ENCODE measurements around the gene SIM1. TPM values are rescaled to one million over a fixed set of nuclear protein-coding genes. Genes with fewer than 3 reads are reported as not detected.
"Not testable (repeated sequence)": the region's sequence is repeated elsewhere in the genome, so short reads cannot be mapped to it uniquely, and the experiment has no call there.

Gene SIM1
- polyA plus RNA-seq, 3 donors: 0.22 to 0.93 TPM; not detected in 1

DNA sequence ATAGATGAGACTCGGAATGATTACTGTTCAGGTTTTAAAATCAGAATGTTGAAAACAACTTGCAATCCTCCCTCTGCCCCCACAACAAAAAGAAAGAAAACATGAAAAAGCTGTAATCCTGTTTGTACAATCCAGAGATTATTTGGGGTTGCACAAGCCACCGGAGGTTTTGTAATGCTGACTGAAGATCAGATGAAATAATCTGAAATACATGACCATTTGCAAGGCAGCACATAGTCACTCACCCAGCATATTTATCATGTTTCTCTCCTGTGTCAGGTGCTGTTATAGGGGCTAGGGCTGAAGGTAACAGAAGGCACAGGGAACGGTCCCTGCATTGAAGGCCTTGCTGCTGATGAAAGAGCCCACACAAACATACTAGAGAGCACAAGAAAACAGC lies 85.3 kb downstream of the SIM1 start:
- WGBS, 3 donors: 75 to 79% (median 78%) methylated on average over 3 of the region's 3 CpGs
- no peak overlapping the region for H3K27ac ChIP-seq (ENCODE audit: low read depth, low read length)

GRCh38 chr6:100378576-100378975 lies 86.1 kb downstream of the SIM1 start:
- WGBS, 3 donors: 71 to 90% (median 74%) methylated on average over 2 of the region's 2 CpGs
- no peak overlapping the region for H3K27ac ChIP-seq (ENCODE audit: low read depth, low read length)

DNA sequence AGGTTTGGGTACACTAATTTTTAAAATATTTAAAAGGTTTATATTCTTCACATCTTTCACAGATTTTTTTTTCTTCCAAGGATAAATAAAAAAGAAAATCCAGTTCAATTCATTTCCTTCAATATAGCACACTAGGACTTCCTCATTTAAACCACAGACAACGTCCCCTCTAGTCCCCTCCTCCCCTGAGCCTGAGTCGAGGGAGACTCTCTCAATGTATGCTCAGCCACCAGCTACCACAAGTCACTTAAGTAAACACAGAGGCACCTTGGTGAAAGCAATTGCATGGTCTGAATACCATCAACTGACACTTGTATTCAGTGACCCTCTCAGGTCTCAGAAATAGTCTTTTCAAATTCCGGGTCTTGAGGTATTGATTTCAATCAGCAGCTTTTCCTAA lies 88.6 kb downstream of the SIM1 start:
- no peak overlapping the region for H3K27ac ChIP-seq (ENCODE audit: low read depth, low read length)
- WGBS, 3 donors: 21 to 60% (median 29%) methylated on average over 3 of the region's 3 CpGs

DNA sequence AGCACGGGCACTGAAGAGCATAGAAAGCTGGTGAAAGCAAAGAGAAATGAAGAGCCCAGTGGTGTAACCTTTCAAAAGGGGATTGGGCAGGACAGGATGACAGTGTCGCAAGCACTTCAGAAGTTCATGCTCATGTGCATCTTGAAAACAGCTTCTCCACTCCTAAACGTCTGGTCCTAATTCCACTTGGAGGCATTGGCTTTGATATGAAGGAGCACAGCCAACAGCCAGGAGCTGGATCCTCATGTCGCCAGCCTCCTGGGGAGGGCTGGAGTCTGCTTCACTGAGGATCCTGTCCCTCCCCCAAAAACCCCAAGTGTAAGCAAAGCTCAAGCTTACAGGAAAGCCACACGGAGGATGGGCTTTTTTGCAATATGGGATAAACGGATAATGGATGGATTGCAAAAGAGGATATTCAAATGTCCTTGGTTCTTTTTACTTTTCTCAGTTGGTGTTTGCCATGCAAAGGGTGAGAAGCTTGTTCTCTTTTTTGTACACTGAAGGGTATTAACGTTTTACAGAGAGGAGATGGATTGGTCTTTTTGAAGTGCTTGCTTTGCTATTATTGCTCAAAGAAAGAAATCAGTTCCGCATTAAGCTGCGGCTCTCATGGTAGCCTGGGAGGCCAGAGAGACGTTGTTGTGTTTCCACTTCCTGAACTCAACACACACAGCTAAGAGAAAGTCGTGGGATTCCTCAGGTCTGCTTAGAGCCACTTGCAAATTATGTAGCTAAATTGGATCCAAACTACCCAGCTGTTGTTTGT lies 92.2 kb downstream of the SIM1 start:
- no peak overlapping the region for H3K27ac ChIP-seq (ENCODE audit: low read depth, low read length)
- 50 to 75% (median 53%) methylated on average over 11 of the region's 11 CpGs for WGBS, 3 donors

DNA sequence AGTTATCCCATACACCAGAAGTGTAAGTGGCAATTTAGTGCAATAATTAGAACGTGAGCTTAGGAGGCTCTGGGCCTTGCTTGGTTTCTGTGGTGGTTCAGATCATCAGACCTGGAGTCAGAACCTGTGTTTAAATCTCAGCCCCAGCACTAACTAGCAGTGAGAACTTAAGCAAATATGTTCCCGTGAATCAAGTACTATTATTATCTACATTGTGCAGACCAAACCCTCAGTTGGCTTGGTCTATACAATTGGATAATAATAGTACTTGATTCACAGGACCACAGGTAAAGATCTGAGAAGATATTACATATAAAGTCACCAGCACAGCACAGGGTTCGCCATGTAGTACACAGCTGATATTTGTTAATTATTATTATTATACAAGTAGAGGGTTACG lies 93.1 kb downstream of the SIM1 start:
- 90 to 94% (median 93%) methylated on average over 4 of the region's 4 CpGs for WGBS, 3 donors
- no peak overlapping the region for H3K27ac ChIP-seq (ENCODE audit: low read depth, low read length)

DNA sequence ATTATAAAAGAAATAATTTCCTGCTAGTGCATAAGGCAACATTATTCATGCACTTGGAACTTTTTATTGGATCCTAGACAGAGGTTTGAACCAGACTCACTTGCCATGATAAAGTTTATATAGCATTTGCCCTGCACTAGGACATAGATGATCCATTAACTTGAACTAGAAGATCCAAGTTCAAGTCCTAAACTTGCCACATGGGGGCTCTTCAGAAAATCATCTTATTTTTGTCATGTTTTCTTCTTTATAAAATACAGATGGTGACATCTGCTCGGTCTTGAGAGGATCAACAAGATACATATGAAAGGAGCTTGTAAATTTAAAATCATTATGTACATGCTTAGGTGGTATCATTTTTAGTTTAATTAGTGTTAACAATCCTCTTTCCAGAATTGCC lies 94.5 kb downstream of the SIM1 start:
- WGBS, 3 donors: 47 to 83% (median 67%) methylated on average over 1 of the region's 1 CpG
- no peak overlapping the region for H3K27ac ChIP-seq (ENCODE audit: low read depth, low read length)

GRCh38 chr6:100366419-100366818 lies 98.3 kb downstream of the SIM1 start:
- H3K27ac ChIP-seq (ENCODE audit: low read depth, low read length): no peak overlapping the region
- 76 to 90% (median 83%) methylated on average over 5 of the region's 5 CpGs for WGBS, 3 donors

- WGBS, 3 donors: 41 to 49% (median 43%) methylated on average over 1 of the region's 1 CpG
These were observed 101.1 kb downstream of the SIM1 start for GRCh38 chr6:100363651-100364050.

GRCh38 chr6:100354736-100355641 lies 109.7 kb downstream of the SIM1 start:
- WGBS, 3 donors: 67 to 74% (median 69%) methylated on average over 32 to 34 of the region's 35 CpGs
- not testable (repeated sequence) for H3K27ac ChIP-seq (ENCODE audit: low read depth, low read length)

More at GRCh38 chr6:100363651-100364050, 101.1 kb downstream of the SIM1 start:
- no peak overlapping the region for H3K27ac ChIP-seq (ENCODE audit: low read depth, low read length)

- 78 to 84% (median 79%) methylated on average over 8 of the region's 8 CpGs for WGBS, 3 donors
- H3K27ac ChIP-seq (ENCODE audit: low read depth, low read length): no peak overlapping the region
These were observed 111.3 kb downstream of the SIM1 start for GRCh38 chr6:100353276-100354015.

DNA sequence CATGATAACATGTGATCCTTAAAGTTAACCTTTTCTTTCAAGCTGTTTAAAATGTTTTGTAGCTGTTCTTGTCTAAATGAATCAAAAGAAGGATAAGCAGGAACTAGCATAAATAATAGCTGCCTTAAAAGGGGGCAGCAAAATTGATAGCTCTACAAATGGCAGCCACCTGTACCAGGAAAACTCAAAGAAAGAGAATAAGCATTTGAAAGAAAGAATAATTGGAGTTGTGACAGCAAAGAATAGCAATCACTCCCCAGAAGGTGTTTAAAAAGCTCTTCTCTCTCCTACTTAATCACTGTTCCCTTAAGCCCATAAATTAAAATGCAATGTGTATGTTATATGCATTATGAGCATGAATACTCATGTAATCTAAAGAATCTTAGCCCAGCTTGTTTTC lies 114.6 kb downstream of the SIM1 start:
- H3K27ac ChIP-seq (ENCODE audit: low read depth, low read length): no peak overlapping the region

DNA sequence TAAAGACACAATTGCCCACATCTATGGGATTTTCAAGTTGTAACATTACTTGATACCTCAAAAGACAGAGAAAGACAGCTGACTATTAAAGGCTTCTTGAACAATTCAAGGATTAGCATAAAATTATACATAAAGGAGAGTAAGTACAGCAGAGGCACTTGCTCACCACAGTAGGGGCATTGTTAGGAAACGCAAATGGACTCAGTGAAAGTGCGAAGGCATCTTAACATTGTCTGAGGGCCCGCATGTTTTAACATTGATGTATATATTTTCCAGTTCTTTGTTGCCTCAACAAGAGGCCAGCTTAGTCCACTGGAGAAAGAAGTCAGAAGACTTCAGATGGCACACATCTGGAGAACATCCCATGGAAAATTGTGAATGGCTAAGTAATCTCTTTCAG lies 115.4 kb downstream of the SIM1 start:
- 87 to 95% (median 91%) methylated on average over 3 of the region's 3 CpGs for WGBS, 3 donors
- H3K27ac ChIP-seq (ENCODE audit: low read depth, low read length): no peak overlapping the region

- no peak overlapping the region for H3K27ac ChIP-seq (ENCODE audit: low read depth, low read length)
- WGBS, 3 donors: 48 to 79% (median 49%) methylated on average over 4 of the region's 4 CpGs
These were observed 116.7 kb downstream of the SIM1 start for GRCh38 chr6:100347901-100348550.

DNA sequence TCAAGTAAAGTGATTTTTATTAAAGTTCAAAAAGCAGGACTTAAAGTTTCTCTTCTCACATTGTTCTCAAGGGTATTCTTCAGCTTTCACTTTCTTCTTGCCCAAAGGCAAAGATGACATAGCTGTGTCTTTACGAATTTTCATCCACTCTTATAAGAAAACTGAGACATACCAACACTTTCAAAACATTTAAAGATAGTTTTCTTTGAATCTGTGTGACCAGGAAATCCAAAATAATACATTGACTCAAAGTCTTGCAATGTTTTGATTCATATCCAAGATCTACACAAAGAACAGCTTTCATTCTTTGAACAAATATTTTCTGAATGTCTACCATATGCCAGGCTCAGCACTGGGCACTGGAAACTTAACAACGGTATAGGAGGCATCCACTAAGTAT lies 117.9 kb downstream of the SIM1 start:
- WGBS, 3 donors: 53 to 72% (median 65%) methylated on average over 2 of the region's 2 CpGs
- no peak overlapping the region for H3K27ac ChIP-seq (ENCODE audit: low read depth, low read length)

GRCh38 chr6:100346203-100346602 lies 118.5 kb downstream of the SIM1 start:
- WGBS, 3 donors: 20 to 69% (median 58%) methylated on average over 2 of the region's 2 CpGs

DNA sequence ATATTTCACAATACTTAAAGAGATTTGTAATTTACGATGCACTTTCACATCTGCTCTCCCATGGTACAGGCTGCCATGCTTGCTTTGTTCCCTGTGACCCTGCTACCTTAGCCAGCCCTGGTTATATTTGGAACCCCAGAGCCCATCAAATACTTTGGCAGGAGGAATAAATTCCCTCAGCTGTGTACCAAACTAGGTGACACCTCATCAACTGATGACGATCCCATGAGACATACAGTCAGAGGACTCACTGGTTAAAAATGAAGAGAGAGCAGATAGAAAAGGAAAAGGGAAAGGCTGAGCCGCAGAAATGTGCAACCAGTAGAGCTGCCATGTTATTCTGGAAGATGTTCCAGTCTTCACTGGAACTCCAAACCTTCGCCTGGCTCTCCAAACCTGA lies 120.0 kb downstream of the SIM1 start:
- H3K27ac ChIP-seq (ENCODE audit: low read depth, low read length): no peak overlapping the region
- 85 to 88% (median 88%) methylated on average over 4 of the region's 4 CpGs for WGBS, 3 donors

More at GRCh38 chr6:100346203-100346602, 118.5 kb downstream of the SIM1 start:
- H3K27ac ChIP-seq (ENCODE audit: low read depth, low read length): no peak overlapping the region

DNA sequence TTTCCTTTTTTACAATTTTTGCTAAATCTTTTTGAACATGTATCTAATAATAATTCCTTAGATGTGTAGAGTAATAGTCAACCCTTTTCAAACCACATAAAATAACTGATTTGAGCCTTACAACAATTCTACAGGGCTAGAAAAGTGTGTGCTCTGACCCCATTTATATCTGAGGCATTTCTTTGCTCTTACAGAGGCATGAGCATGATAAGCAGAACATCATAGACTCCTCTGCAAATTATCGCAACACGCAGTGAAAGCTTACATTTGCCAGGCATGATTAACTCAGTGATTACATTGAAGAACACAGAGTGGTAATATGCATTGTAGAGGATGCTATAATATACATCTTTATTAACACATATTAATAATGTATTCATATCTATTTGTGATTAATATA lies 120.4 kb downstream of the SIM1 start:
- WGBS, 3 donors: 84 to 89% (median 88%) methylated on average over 2 of the region's 2 CpGs
- H3K27ac ChIP-seq (ENCODE audit: low read depth, low read length): no peak overlapping the region

DNA sequence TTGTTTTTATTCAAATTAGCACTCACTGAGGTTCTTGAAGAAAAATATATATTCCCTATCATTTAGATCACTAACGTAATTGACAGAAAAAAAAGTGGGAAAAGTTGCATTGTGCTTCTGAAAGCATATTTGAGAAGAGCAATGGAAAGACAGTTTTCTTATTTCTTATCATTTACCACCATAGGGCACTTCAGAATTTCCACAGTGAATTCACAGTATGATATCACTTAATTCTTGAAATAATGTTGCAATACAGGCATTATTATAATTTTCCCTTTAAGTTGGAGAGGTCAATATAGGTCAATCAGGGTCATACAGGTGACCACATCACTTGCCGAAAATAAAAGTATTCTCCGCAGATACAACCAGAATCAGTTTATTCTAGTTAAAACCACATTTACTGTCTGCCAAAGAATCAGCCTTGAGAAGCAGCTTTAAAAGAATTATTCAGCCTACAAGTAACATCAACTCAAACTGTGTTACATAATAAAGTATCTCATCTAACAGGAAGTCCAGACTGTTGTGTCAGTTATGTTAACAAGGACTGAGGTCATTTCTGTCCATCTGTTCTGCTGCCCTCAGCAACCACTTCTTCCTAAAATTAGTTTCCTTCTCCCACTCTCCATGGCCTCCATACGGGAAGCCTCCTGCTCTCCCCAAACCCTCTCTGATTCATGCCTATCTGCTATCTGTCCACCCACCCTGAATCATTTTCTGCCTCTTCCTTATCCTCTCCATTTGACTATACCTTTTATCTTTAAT lies 121.2 kb downstream of the SIM1 start:
- H3K27ac ChIP-seq (ENCODE audit: low read depth, low read length): no peak overlapping the region
- 64 to 73% (median 69%) methylated on average over 4 of the region's 4 CpGs for WGBS, 3 donors
